Heart right ventricle (tissue), 16 donors: ENCODE measurements around the gene PADI1. TPM values are rescaled to one million over a fixed set of nuclear protein-coding genes. Genes with fewer than 3 reads are reported as not detected.

Experiments used
- ATAC-seq, 8 donors: fragments of 200-7000 bp; cut with Tn5 transposase; one replicate each; pipeline ENCODE4 v1.9.1; 2020; ENCODE audit warnings: mild to moderate bottlenecking in 8 of 8, moderate library complexity in 8 of 8, moderate number of reproducible peaks in 1 of 8
- DNase-seq, 2 donors: peaks; one replicate each; pipeline ENCODE4 v3.0.0-alpha.2; 2020
- H3K27ac ChIP-seq, 10 donors: fragments of 200-600 bp; sonication (generic) in 2 of 10; one replicate each; pipeline versions ENCODE4 v1.5.0 to v1.8.0; 2020 to 2022; ENCODE audit warnings: mild to moderate bottlenecking in 3 of 10
- H3K27me3 ChIP-seq, 7 donors: fragments of 200-600 bp; one replicate each; pipeline ENCODE4 v1.8.0; 2021 to 2022; ENCODE audit warnings: mild to moderate bottlenecking in 2 of 7
- H3K36me3 ChIP-seq, 9 donors: fragments of 200-600 bp; sonication (generic) in 1 of 9; one replicate each; pipeline versions ENCODE4 v1.5.0 to v1.8.0; 2020 to 2022; ENCODE audit warnings: mild to moderate bottlenecking in 2 of 9
- H3K4me1 ChIP-seq, 9 donors: fragments of 200-600 bp; sonication (generic) in 1 of 9; one replicate each; pipeline versions ENCODE4 v1.5.0 to v1.8.0; 2020 to 2022; ENCODE audit warnings: mild to moderate bottlenecking in 4 of 9
- H3K4me3 ChIP-seq, 10 donors: fragments of 200-600 bp; sonication (generic) in 2 of 10; one replicate each; pipeline versions ENCODE4 v1.5.0 to v1.8.0; 2020 to 2022; ENCODE audit warnings: mild to moderate bottlenecking in 7 of 10, moderate library complexity in 2 of 10
- H3K9me3 ChIP-seq, 11 donors: fragments of 200-600 bp in 10 of 11; sonication (generic) in 2 of 11; one replicate each; pipeline versions ENCODE4 v1.5.0 to v1.8.0; 2013 to 2022; ENCODE audit warnings: mild to moderate bottlenecking in 2 of 11, control low read depth in 1 of 11, moderate library complexity in 1 of 11
- CTCF ChIP-seq, 9 donors: fragments of 200-600 bp; sonication (generic) in 2 of 9; IDR thresholded peaks; one replicate each; pipeline versions ENCODE4 v1.5.0 to v1.8.0; 2021 to 2022; ENCODE audit warnings: antibody characterized with exemption in 9 of 9, mild to moderate bottlenecking in 5 of 9, moderate library complexity in 1 of 9
- WGBS, 2 donors: extraction: QIAGEN DNeasy Blood & Tissue Kit; methylation state at CpG; one replicate each; pipeline ENCODE4 v1.1.7; 2013; ENCODE audit warnings: inconsistent platforms in 1 of 2; 5-methylcytosine and 5-hydroxymethylcytosine counted together
- intact Hi-C, 10 donors: fragments of 100-400 bp; cut with DNase I; formaldehyde crosslinking; loops; one replicate each; pipeline versions ENCODE4 v1.11.1 to v1.14.2; 2022
- polyA plus RNA-seq, 2 donors: library from polyadenylated mRNA; stranded (reverse); fragments of 200-250 nt; gene quantifications; one replicate each; pipeline ENCODE4 v1.2.3, GENCODE V29; 2013
- total RNA-seq, 10 donors: library from RNA; stranded (reverse); fragmentation: NEBNext Ultra II Directional in 3 of 10; extraction: Animal tissue kit (Norgen Biotek cat#: 25700) in 3 of 10; gene quantifications; one replicate each; pipeline versions ENCODE4 v1.2.1 to v1.2.4, GENCODE V29; 2021 to 2023
- donor health status: Arrhythmogenic right ventricular cardiomyopathy.
- donor health status: ischemic (EF 13 %, LVEDD 7.1; RV severe dilation, severe dysfunction).
- donor health status: healthy with polysubstance abuse.
- donor health status: DM: no; HTN: yes; CAD: no.
- donor health status: DM: no; HTN: no; CAD: no.
- donor health status: ischemic (EF 25% LVEDD 6.9; RV normal size, moderate dysfunction).
- donor health status: ischemic (EF 25% LVEDD 5.7; RV mildly dilated, moderate dysfunction).
- donor health status: healthy.
- donor health status: DM: yes; HTN: yes; CAD: no.
- donor health status: Ischemic cardiomyopathy.
- donor health status: ischemic (EF 35%, LVEDD 5.7; RV mildly dilated, moderate dysfunction).
- donor health status: nonischemic (EF 11% LVEDD 7.7; RV severe dilation, severe dysfunction).
- donor health status: DM: yes; HTN: yes; CAD: no.
- donor health status: PGD.
- donor health status: ischemic (EF 29% LVEDD 5.4; RV normal size, mild dysfunction).
- donor health status: nonischemic (EF 23%, LVEDD 6.1; RV moderate dilation, normal function).

The PADI1 gene
- total and polyA plus RNA-seq, 12 donors, result 0.01 TPM; not detected in 11

GRCh38 chr1:17286646-17287045 lies 81.7 kb downstream of the PADI1 start:
- Histone ChIP-seq H3K36me3 (no peaks in the 10 kb centered on the region), H3K27ac (no peak overlapping the region), H3K27me3 (peaks cover 0 to 59% (median 30%) of the 10 kb centered on the region in 7 donors), H3K4me1 (peaks cover 0 to 27% (median 0%) of the 10 kb centered on the region in 9 donors), H3K4me3 (no peak overlapping the region), H3K9me3 (no peaks in the 10 kb centered on the region)
- no peak for ATAC-seq
- TF ChIP-seq CTCF (IDR thresholded peaks at IDR 0.05), result no peak
- intact Hi-C loops, result no loop called here
- DNase-seq, result no peak
- 74 to 77% methylated on average over 5 of the region's 5 CpGs for WGBS, 2 donors

DNA sequence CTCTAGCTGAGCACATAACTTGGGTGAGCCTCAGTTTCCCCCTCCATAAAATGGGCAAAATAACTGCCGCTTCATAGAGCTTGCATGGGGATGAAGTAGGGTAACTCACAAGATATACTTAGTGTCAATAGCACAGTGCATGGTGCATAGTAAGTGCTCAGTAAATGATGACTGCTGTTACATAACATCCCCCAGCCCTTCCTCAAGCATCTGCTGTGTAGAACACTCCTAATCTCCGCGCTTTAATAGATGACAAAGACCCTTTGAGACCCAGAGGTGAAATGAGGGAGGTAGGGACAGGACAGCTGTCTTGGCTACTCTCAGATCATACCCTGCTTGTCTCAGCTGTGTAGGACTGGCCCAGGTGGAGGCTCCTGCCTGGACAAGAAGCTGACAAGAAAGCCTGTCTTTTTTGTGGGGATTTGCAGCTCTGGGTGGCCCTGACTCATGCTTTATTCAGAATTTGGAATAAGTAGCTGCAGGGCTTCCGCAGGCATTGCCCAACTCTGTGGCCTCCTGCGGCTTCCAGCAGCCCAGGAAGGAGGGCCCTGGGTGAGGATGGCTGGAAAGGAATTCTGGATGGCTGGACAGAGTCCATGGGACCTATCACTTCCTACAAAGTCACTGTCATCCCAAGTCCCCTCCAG lies 82.3 kb downstream of the PADI1 start:
- H3K4me1 ChIP-seq, result peaks cover 0 to 22% (median 0%) of the 10 kb centered on the region in 9 donors
- H3K27me3 ChIP-seq, result peaks cover 0 to 61% (median 32%) of the 10 kb centered on the region in 7 donors
- WGBS, 2 donors, result 80 to 85% methylated on average over 5 of the region's 5 CpGs

DNA sequence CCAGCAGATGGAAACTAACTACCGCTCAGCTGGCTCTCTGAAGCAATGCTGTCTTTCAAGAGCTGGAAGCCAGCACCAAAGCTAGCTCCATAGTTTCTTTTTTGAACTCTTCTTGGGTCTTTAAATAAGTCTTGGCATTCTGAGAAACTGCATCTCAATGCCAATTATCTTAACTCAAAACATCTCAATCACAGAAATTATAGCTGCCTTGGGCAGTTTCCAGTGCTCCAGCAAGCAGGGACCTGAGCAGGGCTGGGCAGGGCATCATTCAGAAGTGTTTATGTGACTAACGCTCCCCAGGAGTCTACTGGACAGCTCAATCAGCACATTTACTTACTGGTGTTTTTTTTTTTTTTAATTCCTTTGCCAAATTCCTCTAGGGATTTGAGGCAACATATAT lies 84.8 kb downstream of the PADI1 start:
- H3K4me1 ChIP-seq, result peaks cover 0 to 13% (median 0%) of the 10 kb centered on the region in 9 donors
- no peaks in the 10 kb centered on the region for H3K9me3 ChIP-seq
- 31 to 49% methylated on average over 2 of the region's 2 CpGs for WGBS, 2 donors
- ATAC-seq (no peak), DNase-seq (no peak)
- no peak overlapping the region for H3K27ac ChIP-seq
- intact Hi-C loops, result no loop called here
- no peak for TF ChIP-seq CTCF (IDR thresholded peaks at IDR 0.05)
- no peaks in the 10 kb centered on the region for H3K36me3 ChIP-seq
- H3K4me3 ChIP-seq, result no peak overlapping the region
- peaks cover 0 to 58% (median 43%) of the 10 kb centered on the region in 7 donors for H3K27me3 ChIP-seq

More for the DNA sequence above, 82.3 kb downstream of the PADI1 start:
- Histone ChIP-seq H3K27ac (no peak overlapping the region), H3K4me3 (no peak overlapping the region), H3K9me3 (no peaks in the 10 kb centered on the region), H3K36me3 (no peaks in the 10 kb centered on the region)
- no peak for TF ChIP-seq CTCF (IDR thresholded peaks at IDR 0.05)
- intact Hi-C loops, result no loop called here
- no peak for DNase-seq
- no peak for ATAC-seq

DNA sequence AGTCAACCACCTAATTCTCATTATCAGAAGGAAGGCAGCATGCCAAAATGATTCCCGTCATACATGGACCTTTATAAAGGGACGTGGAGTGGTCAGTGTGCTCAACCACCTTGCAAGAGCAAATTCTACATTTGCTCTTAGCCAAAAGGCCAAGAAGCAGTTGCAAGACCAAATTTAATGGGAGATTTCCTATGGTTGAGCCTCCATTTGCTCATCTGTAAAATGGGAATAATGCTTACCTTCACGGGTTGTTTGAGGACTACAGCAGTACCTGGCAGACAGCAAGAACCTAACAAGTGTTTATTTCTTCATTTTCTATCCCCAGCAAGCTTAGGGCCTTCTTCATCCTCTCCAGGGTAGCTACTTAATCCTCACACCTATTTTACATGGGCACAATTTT lies 85.6 kb downstream of the PADI1 start:
- H3K27ac ChIP-seq, result no peak overlapping the region
- no peaks in the 10 kb centered on the region for H3K36me3 ChIP-seq
- 90 to 91% methylated on average over 3 of the region's 3 CpGs for WGBS, 2 donors
- H3K4me3 ChIP-seq, result no peak overlapping the region
- intact Hi-C loops, result no loop called here
- DNase-seq, result no peak
- H3K27me3 ChIP-seq, result peaks cover 0 to 59% (median 43%) of the 10 kb centered on the region in 7 donors
- no peak for TF ChIP-seq CTCF (IDR thresholded peaks at IDR 0.05)
- H3K4me1 ChIP-seq, result peaks cover 0 to 13% (median 0%) of the 10 kb centered on the region in 9 donors
- no peak for ATAC-seq
- H3K9me3 ChIP-seq, result no peaks in the 10 kb centered on the region
